GM18909 (cell line): Measurements from ENCODE around the gene NMNAT1.
"Not testable (repeated sequence)": the region's sequence is repeated elsewhere in the genome, so short reads cannot be mapped to it uniquely, and the experiment has no call there.

Experiments
- ATAC-seq: cut with Tn5 transposase; IDR thresholded peaks from one replicate; pipeline ENCODE4 v1.9.1; 2021; ENCODE audit warnings: mild to moderate bottlenecking; ENCODE audit not compliant: unreplicated experiment, poor library complexity

Gene NMNAT1

GRCh38 chr1:9917901-9918300, 25.4 kb upstream of the NMNAT1 start:
- ATAC-seq = no peak

- ATAC-seq = no peak
Measured at GRCh38 chr1:9920606-9921005, 22.7 kb upstream of the NMNAT1 start.

- ATAC-seq = no peak
Measured at GRCh38 chr1:9922342-9922741, 20.9 kb upstream of the NMNAT1 start.

- no peak for ATAC-seq
Measured at GRCh38 chr1:9927259-9927658, 16.0 kb upstream of the NMNAT1 start.

- no peak for ATAC-seq
Measured at GRCh38 chr1:9929431-9930385, 13.6 kb upstream of the NMNAT1 start.

GRCh38 chr1:9942399-9942938, 806 bp upstream of the NMNAT1 start:
- ATAC-seq = peak; percentile 12

GRCh38 chr1:9946315-9946714, 3.0 kb downstream of the NMNAT1 start:
- ATAC-seq = no peak

- ATAC-seq = no peak
Measured at GRCh38 chr1:9957726-9958125, 14.5 kb downstream of the NMNAT1 start.

GRCh38 chr1:9960011-9960410, 16.7 kb downstream of the NMNAT1 start:
- ATAC-seq = no peak

GRCh38 chr1:9960706-9961562, 17.7 kb downstream of the NMNAT1 start:
- ATAC-seq = no peak

- ATAC-seq = no peak
Measured at GRCh38 chr1:9984253-9984652, 41.0 kb downstream of the NMNAT1 start.

GRCh38 chr1:9985001-9985400, 41.7 kb downstream of the NMNAT1 start:
- ATAC-seq = no peak

GRCh38 chr1:9989773-9990172, 46.5 kb downstream of the NMNAT1 start:
- ATAC-seq = no peak

- ATAC-seq = no peak
Measured at GRCh38 chr1:9990944-9991343, 47.7 kb downstream of the NMNAT1 start.

GRCh38 chr1:9992910-9993309, 49.6 kb downstream of the NMNAT1 start:
- ATAC-seq = no peak

GRCh38 chr1:9993561-9994075, 50.3 kb downstream of the NMNAT1 start:
- no peak for ATAC-seq

GRCh38 chr1:9996624-9997582, 53.6 kb downstream of the NMNAT1 start, which contains the start of gene RBP7:
Gene RBP7 (plus strand): TSS chr1:9997228. CDS start chr1:9997259, 31 bp downstream.
- ATAC-seq = no peak

- ATAC-seq = no peak
Measured at GRCh38 chr1:10001016-10001665, 57.9 kb downstream of the NMNAT1 start.

GRCh38 chr1:10005248-10005647, 62.0 kb downstream of the NMNAT1 start:
- not testable (repeated sequence) for ATAC-seq
